GM23248 (cell line): ENCODE measurements around the gene VAPA. TPM values are rescaled to one million over a fixed set of nuclear protein-coding genes. Genes with fewer than 3 reads are reported as not detected.

Experiments
- DNase-seq: peaks from one replicate; pipeline ENCODE4 v3.0.0-alpha.2; 2015
- H2AFZ ChIP-seq: fragments of 200-600 bp; sonication (generic); 2 replicates; pipeline ENCODE4 v1.6.1; 2016; ENCODE audit warnings: antibody characterized with exemption
- H3F3A ChIP-seq: fragments of 200-600 bp; sonication (generic); 2 replicates; pipeline ENCODE4 v1.6.1; 2016; ENCODE audit warnings: mild to moderate bottlenecking, antibody characterized with exemption, mixed run types; ENCODE audit not compliant: insufficient read depth
- H3K27ac ChIP-seq: fragments of 200-600 bp; sonication (generic); 2 replicates; pipeline ENCODE4 v1.5.1; 2016; ENCODE audit warnings: mild to moderate bottlenecking
- H3K27me3 ChIP-seq: fragments of 200-600 bp; sonication (generic); replicated peaks from 2 replicates; pipeline ENCODE4 v1.6.1; 2016; ENCODE audit warnings: mild to moderate bottlenecking; ENCODE audit not compliant: insufficient read depth
- H3K36me3 ChIP-seq: fragments of 200-600 bp; sonication (generic); 2 replicates; pipeline ENCODE4 v1.6.1; 2016; ENCODE audit warnings: low read depth, mild to moderate bottlenecking
- H3K4me1 ChIP-seq: fragments of 200-600 bp; sonication (generic); 2 replicates; pipeline ENCODE4 v1.6.1; 2016; ENCODE audit warnings: mild to moderate bottlenecking; ENCODE audit not compliant: insufficient read depth
- H3K4me2 ChIP-seq: fragments of 200-600 bp; sonication (generic); one replicate; pipeline ENCODE4 v1.6.1; 2016; ENCODE audit warnings: mild to moderate bottlenecking; ENCODE audit not compliant: unreplicated experiment
- H3K4me3 ChIP-seq: fragments of 200-600 bp; sonication (generic); 2 replicates; pipeline ENCODE4 v1.5.1; 2016; ENCODE audit warnings: mild to moderate bottlenecking
- H3K79me2 ChIP-seq: fragments of 200-600 bp; sonication (generic); 2 replicates; pipeline ENCODE4 v1.6.1; 2016; ENCODE audit warnings: mild to moderate bottlenecking; ENCODE audit not compliant: insufficient read depth
- H3K9ac ChIP-seq: fragments of 200-600 bp; sonication (generic); 2 replicates; pipeline ENCODE4 v1.6.1; 2016; ENCODE audit warnings: mild to moderate bottlenecking
- H3K9me2 ChIP-seq: fragments of 200-600 bp; sonication (generic); 2 replicates; pipeline ENCODE4 v1.6.1; 2016; ENCODE audit warnings: mixed run types, mild to moderate bottlenecking, moderate library complexity; ENCODE audit not compliant: insufficient read depth
- H3K9me3 ChIP-seq: fragments of 200-600 bp; sonication (generic); one replicate; pipeline ENCODE4 v1.6.1; 2017; ENCODE audit warnings: low read depth
- H4K20me1 ChIP-seq: fragments of 200-600 bp; sonication (generic); 2 replicates; pipeline ENCODE4 v1.6.0; 2016; ENCODE audit not compliant: insufficient read depth
- EZH2 ChIP-seq: fragments of 200-600 bp; sonication (generic); IDR thresholded peaks from 2 replicates; pipeline ENCODE4 v1.6.1; 2018; ENCODE audit warnings: antibody characterized with exemption, mild to moderate bottlenecking; ENCODE audit not compliant: insufficient read depth, poor library complexity, severe bottlenecking
- EZH2phosphoT487 ChIP-seq: fragments of 200-600 bp; sonication (generic); IDR thresholded peaks from 2 replicates; pipeline ENCODE4 v1.6.1; 2018; ENCODE audit warnings: antibody characterized with exemption, moderate library complexity, mild to moderate bottlenecking, low read depth; ENCODE audit not compliant: insufficient read depth
- WGBS, 2 experiments: methylation state at CpG; one replicate each; pipeline ENCODE4 v1.1.6; 2015 to 2017; ENCODE audit warnings: low lambda C conversion rate in 2 of 2, low coverage in 1 of 2; ENCODE audit errors: missing lambda C conversion rate in 2 of 2; 5-methylcytosine and 5-hydroxymethylcytosine counted together
- in situ Hi-C: fragments of 300-500 bp; cut with MboI; formaldehyde crosslinking; loops from 2 replicates; pipeline ENCODE4 v1.15.0; 2020
- polyA plus RNA-seq: library from polyadenylated mRNA; unstranded; fragments of >200 nt; fragmentation: Nextera tagmentation; extraction: Ambion mirVana; gene quantifications from 2 replicates; pipeline ENCODE4 v1.2.1, GENCODE V29; 2016
- total RNA-seq: library from RNA; depleted of rRNA; stranded (reverse); fragments of >200 nt; shearing (Covaris generic); gene quantifications from 2 replicates; pipeline ENCODE4 v1.2.3, GENCODE V29; 2014

Gene VAPA
- total and polyA plus RNA-seq, 2 experiments from 2014 or later = 277 to 290 TPM

DNA sequence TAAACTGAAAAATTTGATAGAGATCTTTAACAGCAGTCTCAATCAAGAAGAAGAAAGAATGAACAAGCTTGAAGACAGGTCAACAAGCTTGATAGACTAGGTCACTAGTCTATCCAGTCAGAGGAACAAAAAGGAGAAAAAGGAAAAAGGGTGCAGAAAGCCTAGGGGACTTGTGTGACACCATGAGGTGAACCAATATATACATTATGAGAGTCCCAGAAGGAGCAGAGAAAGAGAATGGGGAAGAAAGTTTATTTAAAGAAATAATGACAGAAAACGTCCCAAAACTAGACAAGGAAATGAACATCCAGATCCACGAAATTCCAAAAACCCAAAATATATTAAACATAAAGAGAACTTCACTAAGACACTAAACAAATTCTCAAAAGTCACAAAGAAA lies 84.5 kb downstream of the VAPA start:
- H3K9me3 ChIP-seq = peaks cover 8% of the 10 kb centered on the region
- peaks cover 14% of the 10 kb centered on the region for H3K27me3 ChIP-seq
- no peaks in the 10 kb centered on the region for H3K4me1 ChIP-seq
- H3F3A ChIP-seq = no peaks in the 10 kb centered on the region
- H3K9ac ChIP-seq = no peak overlapping the region
- H3K9me2 ChIP-seq = no peaks in the 10 kb centered on the region
- WGBS, 2 experiments = 79% methylated on average over 2 of the region's 2 CpGs
- no peak for TF ChIP-seq EZH2
- TF ChIP-seq EZH2phosphoT487 = no peak
- in situ Hi-C loops = no loop called here
- H3K36me3 ChIP-seq = no peaks in the 10 kb centered on the region
- no peaks in the 10 kb centered on the region for H4K20me1 ChIP-seq
- H3K4me2 ChIP-seq = no peak overlapping the region
- no peak overlapping the region for H3K27ac ChIP-seq
- no peak overlapping the region for H2AFZ ChIP-seq
- no peak overlapping the region for H3K4me3 ChIP-seq
- H3K79me2 ChIP-seq = no peaks in the 10 kb centered on the region
- no peak for DNase-seq

DNA sequence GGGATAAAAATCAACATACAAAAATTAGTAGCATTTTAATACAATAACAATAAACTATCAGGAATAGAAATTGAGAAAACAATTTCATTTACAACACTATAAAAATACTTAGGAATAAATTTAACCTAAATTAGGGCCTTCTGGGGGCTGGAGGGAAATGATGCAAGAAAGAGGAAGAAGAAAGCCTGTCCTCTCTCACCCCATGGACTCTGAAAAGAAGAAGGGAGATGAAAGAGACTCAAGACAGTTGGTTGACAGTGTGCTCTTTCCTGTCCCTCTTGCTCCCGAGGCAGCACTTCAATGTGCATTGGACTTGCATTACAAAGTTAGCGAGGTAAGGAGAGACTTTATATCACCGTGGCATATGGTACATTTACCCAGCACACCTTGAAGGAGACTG lies 88.5 kb downstream of the VAPA start:
- Histone ChIP-seq H3F3A (no peaks in the 10 kb centered on the region), H3K4me2 (no peak overlapping the region), H4K20me1 (no peaks in the 10 kb centered on the region), H3K27me3 (no peaks in the 10 kb centered on the region), H2AFZ (no peak overlapping the region), H3K9me2 (no peaks in the 10 kb centered on the region), H3K4me3 (no peak overlapping the region), H3K9ac (no peak overlapping the region), H3K79me2 (no peaks in the 10 kb centered on the region), H3K9me3 (peaks cover 8% of the 10 kb centered on the region), H3K27ac (no peak overlapping the region), H3K4me1 (no peaks in the 10 kb centered on the region), H3K36me3 (no peaks in the 10 kb centered on the region)
- DNase-seq = no peak
- TF ChIP-seq EZH2phosphoT487 (no peak), EZH2 (no peak)
- WGBS, 2 experiments = 89 to 96% methylated on average over 3 of the region's 3 CpGs
- in situ Hi-C loops = no loop called here

DNA sequence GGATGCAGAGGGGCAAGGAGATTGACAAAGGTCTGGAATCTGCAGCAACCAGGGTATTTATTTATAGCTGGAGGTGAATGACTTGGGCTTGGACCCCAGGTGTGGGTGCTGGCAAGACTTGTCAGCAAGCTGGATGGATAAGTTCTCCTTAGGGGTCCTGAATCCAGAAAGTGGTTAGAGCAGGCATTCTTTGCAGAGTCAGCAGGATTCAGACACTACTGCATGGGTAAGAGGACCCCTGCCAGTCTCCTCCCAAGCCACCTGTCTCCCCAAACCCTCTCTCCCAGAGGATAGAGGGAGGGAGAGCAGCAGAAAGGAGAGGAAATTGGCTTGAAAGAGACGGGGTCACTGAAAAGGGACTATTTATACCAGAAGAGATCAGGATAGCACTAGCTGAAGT lies 89.5 kb downstream of the VAPA start:
- Histone ChIP-seq H3F3A (no peaks in the 10 kb centered on the region), H3K9me3 (peaks cover 4% of the 10 kb centered on the region), H3K79me2 (no peaks in the 10 kb centered on the region), H3K9ac (no peak overlapping the region), H4K20me1 (no peaks in the 10 kb centered on the region), H3K4me3 (no peak overlapping the region), H3K27me3 (no peaks in the 10 kb centered on the region), H3K9me2 (no peaks in the 10 kb centered on the region), H3K36me3 (no peaks in the 10 kb centered on the region), H3K27ac (no peak overlapping the region), H2AFZ (no peak overlapping the region), H3K4me1 (no peaks in the 10 kb centered on the region), H3K4me2 (no peak overlapping the region)
- in situ Hi-C loops = no loop called here
- no peak for DNase-seq
- WGBS, 2 experiments = 72 to 78% methylated on average over 1 of the region's 1 CpG
- TF ChIP-seq EZH2phosphoT487 = no peak
- TF ChIP-seq EZH2 = no peak

DNA sequence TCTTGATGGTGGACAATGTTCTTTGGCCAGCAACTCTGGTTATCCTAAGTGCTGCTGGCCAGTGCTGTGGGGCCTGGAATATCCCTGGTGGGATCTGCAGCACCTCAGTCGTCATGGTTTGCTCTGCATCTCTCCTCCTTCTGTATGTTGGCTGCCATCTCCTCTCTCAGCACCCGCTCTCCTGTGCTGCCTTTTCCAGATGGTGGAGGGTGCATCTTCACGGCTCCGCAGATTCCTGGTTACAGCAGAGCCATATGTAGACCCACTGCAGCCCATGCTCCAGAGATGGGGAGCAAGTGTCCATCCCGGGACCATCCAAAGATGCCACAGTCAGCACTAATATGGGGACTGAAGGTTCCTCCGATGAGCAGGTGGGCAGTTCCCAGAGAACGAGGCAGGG lies 90.0 kb downstream of the VAPA start:
- DNase-seq = no peak
- no peak overlapping the region for H2AFZ ChIP-seq
- in situ Hi-C loops = no loop called here
- peaks cover under 1% of the 10 kb centered on the region for H3K9me3 ChIP-seq
- no peaks in the 10 kb centered on the region for H3K27me3 ChIP-seq
- no peaks in the 10 kb centered on the region for H3K9me2 ChIP-seq
- 74 to 75% methylated on average over 7 of the region's 7 CpGs for WGBS, 2 experiments
- H3K27ac ChIP-seq = no peak overlapping the region
- no peaks in the 10 kb centered on the region for H3K4me1 ChIP-seq
- H4K20me1 ChIP-seq = no peaks in the 10 kb centered on the region
- no peaks in the 10 kb centered on the region for H3K79me2 ChIP-seq
- no peaks in the 10 kb centered on the region for H3K36me3 ChIP-seq
- no peak for TF ChIP-seq EZH2
- TF ChIP-seq EZH2phosphoT487 = no peak
- H3K9ac ChIP-seq = no peak overlapping the region
- H3K4me2 ChIP-seq = no peak overlapping the region
- H3F3A ChIP-seq = no peaks in the 10 kb centered on the region
- H3K4me3 ChIP-seq = no peak overlapping the region

DNA sequence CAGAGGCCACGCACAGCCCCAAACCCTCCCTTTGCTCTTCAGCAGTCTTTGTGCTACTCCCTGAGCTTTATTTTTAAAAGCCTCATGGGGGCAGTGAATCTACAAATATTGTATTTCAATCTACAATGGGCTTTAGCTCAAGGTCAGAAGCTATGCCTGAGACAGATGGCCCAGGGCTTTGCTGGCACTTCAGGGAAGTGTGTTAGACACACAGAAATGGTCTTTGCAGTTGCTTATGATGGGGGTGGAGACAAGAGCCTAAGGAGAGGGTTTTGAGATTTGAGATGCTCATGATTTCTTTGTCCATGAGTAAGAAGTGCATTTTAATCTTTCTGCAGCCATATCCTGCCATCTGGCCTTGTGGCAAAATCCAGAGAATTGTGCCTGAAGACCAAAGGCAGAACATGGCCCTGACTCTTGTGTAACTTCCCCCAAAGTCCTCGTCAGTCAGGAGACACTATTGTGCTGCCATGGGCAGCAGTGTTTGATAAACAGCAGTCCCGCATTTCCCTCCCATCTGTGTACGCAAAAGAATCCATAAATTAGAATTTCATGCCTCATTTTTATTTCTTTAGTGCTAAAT lies 92.6 kb downstream of the VAPA start:
- WGBS, 2 experiments = 63 to 64% methylated on average over 4 of the region's 4 CpGs
- in situ Hi-C loops = no loop called here
- no peaks in the 10 kb centered on the region for H3K36me3 ChIP-seq
- H3K27me3 ChIP-seq = no peaks in the 10 kb centered on the region
- peaks cover 12% of the 10 kb centered on the region for H3K4me1 ChIP-seq
- no peaks in the 10 kb centered on the region for H3K9me2 ChIP-seq
- no peaks in the 10 kb centered on the region for H3K79me2 ChIP-seq
- H3K4me3 ChIP-seq = no peak overlapping the region
- H3K27ac ChIP-seq = no peak overlapping the region
- H3F3A ChIP-seq = peaks cover 10% of the 10 kb centered on the region; the same call in 1 of the 2 replicates
- no peak for TF ChIP-seq EZH2
- TF ChIP-seq EZH2phosphoT487 = no peak
- no peak overlapping the region for H3K4me2 ChIP-seq
- H3K9me3 ChIP-seq = no peaks in the 10 kb centered on the region
- no peak overlapping the region for H2AFZ ChIP-seq
- H3K9ac ChIP-seq = no peak overlapping the region
- peak; percentile 47 for DNase-seq
- H4K20me1 ChIP-seq = no peaks in the 10 kb centered on the region
